ENCODE results near the gene ALLC.

GRCh38 chr2:3705782-3706181 lies 47.8 kb downstream of the ALLC start:
- no peak for TF ChIP-seq CTCF (IDR thresholded peaks at IDR 0.05)
- TF ChIP-seq POLR2A (IDR thresholded peaks at IDR 0.05): no peak
